ENCODE results near the gene DOCK2.

The DOCK2 gene

GRCh38 chr5:169695025-169695625 lies 58.0 kb downstream of the DOCK2 start:
- Histone ChIP-seq H3K36me3 (ENCODE audit: insufficient read depth, low read length) (peaks cover 96% of the 10 kb centered on the region), H3K27ac (ENCODE audit: low read length) (no peak overlapping the region)
- no peak for DNase-seq

DNA sequence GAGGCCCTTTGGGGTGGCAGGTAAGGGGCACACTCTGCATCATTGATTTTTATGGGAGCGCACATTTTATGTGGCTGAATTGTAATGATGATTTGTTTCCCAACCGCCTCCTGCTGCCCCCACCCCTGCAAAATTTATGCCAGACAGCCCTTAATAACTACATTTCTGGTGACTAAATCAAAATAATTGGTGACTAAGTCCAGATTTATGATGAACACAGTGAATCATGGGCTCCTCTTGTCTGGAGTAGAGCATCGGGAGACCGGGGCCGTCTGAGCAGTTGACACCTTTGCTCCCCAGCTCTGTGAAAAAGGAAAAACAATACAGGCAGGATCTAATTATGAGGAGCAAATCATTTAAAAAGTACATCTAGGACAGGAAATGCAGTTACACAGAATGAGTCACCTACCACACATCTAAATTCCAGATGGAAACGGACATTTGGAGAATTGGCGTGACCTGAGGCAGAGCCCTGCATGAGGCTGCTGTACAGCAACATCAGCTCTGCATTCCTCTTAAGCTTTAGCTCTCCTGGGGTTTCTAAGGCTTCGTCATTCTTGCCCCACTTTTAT lies 58.9 kb downstream of the DOCK2 start:
- Histone ChIP-seq H3K4me3 (ENCODE audit: low read depth in 1 of 2, low read length in 2 of 2) (no peak overlapping the region), H3K9me3 (ENCODE audit: insufficient read depth, low read length, severe bottlenecking) (no peaks in the 10 kb centered on the region), H3K27me3 (ENCODE audit: insufficient read depth, low read length, poor library complexity) (no peaks in the 10 kb centered on the region), H3K4me1 (ENCODE audit: insufficient read depth, low read length) (no peaks in the 10 kb centered on the region), H3K36me3 (ENCODE audit: insufficient read depth, low read length) (peaks cover 94% of the 10 kb centered on the region), H3K9ac (ENCODE audit: low read depth, low read length) (no peak overlapping the region), H3K27ac (ENCODE audit: low read length) (no peak overlapping the region), H3K4me2 (ENCODE audit: insufficient read depth, low read length) (no peak overlapping the region), H4K20me1 (ENCODE audit: insufficient read depth, low read length) (peaks cover 11% of the 10 kb centered on the region), H3K79me2 (ENCODE audit: insufficient read depth, low read length) (no peaks in the 10 kb centered on the region; the same call in 1 of the 2 replicates), H2AFZ (ENCODE audit: low read depth, low read length) (no peak overlapping the region)
- ATAC-seq (ENCODE audit: insufficient read depth, low read depth) (no peak), DNase-seq (no peak)
- TF ChIP-seq EZH2 (IDR thresholded peaks at IDR 0.05; ENCODE audit: borderline replicate concordance, low read depth, low read length, severe bottlenecking) = no peak
- TF ChIP-seq, protein P1, sequence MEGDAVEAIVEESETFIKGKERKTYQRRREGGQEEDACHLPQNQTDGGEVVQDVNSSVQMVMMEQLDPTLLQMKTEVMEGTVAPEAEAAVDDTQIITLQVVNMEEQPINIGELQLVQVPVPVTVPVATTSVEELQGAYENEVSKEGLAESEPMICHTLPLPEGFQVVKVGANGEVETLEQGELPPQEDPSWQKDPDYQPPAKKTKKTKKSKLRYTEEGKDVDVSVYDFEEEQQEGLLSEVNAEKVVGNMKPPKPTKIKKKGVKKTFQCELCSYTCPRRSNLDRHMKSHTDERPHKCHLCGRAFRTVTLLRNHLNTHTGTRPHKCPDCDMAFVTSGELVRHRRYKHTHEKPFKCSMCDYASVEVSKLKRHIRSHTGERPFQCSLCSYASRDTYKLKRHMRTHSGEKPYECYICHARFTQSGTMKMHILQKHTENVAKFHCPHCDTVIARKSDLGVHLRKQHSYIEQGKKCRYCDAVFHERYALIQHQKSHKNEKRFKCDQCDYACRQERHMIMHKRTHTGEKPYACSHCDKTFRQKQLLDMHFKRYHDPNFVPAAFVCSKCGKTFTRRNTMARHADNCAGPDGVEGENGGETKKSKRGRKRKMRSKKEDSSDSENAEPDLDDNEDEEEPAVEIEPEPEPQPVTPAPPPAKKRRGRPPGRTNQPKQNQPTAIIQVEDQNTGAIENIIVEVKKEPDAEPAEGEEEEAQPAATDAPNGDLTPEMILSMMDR (IDR thresholded peaks at IDR 0.05; ENCODE audit: borderline replicate concordance, extremely low read depth, low read length, poor library complexity, severe bottlenecking) = no peak

More at GRCh38 chr5:169695025-169695625, 58.0 kb downstream of the DOCK2 start:
- no peaks in the 10 kb centered on the region; the same call in 1 of the 2 replicates for H3K79me2 ChIP-seq (ENCODE audit: insufficient read depth, low read length)
- H4K20me1 ChIP-seq (ENCODE audit: insufficient read depth, low read length) = peaks cover 11% of the 10 kb centered on the region
- no peaks in the 10 kb centered on the region for H3K27me3 ChIP-seq (ENCODE audit: insufficient read depth, low read length, poor library complexity)
- no peaks in the 10 kb centered on the region for H3K4me1 ChIP-seq (ENCODE audit: insufficient read depth, low read length)
- no peak overlapping the region for H3K4me2 ChIP-seq (ENCODE audit: insufficient read depth, low read length)
- ATAC-seq (ENCODE audit: insufficient read depth, low read depth) = no peak
- H2AFZ ChIP-seq (ENCODE audit: low read depth, low read length) = no peak overlapping the region
- no peak overlapping the region for H3K4me3 ChIP-seq (ENCODE audit: low read depth in 1 of 2, low read length in 2 of 2)
- H3K9me3 ChIP-seq (ENCODE audit: insufficient read depth, low read length, severe bottlenecking) = no peaks in the 10 kb centered on the region
- H3K9ac ChIP-seq (ENCODE audit: low read depth, low read length) = no peak overlapping the region
- no peak for TF ChIP-seq EZH2 (IDR thresholded peaks at IDR 0.05; ENCODE audit: borderline replicate concordance, low read depth, low read length, severe bottlenecking)
- TF ChIP-seq, protein P1 (IDR thresholded peaks at IDR 0.05; ENCODE audit: borderline replicate concordance, extremely low read depth, low read length, poor library complexity, severe bottlenecking) = no peak

GRCh38 chr5:169696621-169697510 lies 59.8 kb downstream of the DOCK2 start:
- Histone ChIP-seq H3K36me3 (ENCODE audit: insufficient read depth, low read length) (peaks cover 97% of the 10 kb centered on the region), H3K27ac (ENCODE audit: low read length) (no peak overlapping the region), H3K9ac (ENCODE audit: low read depth, low read length) (no peak overlapping the region), H3K4me3 (ENCODE audit: low read depth in 1 of 2, low read length in 2 of 2) (no peak overlapping the region), H3K9me3 (ENCODE audit: insufficient read depth, low read length, severe bottlenecking) (no peaks in the 10 kb centered on the region), H3K4me1 (ENCODE audit: insufficient read depth, low read length) (no peaks in the 10 kb centered on the region), H2AFZ (ENCODE audit: low read depth, low read length) (no peak overlapping the region), H3K27me3 (ENCODE audit: insufficient read depth, low read length, poor library complexity) (no peaks in the 10 kb centered on the region), H3K4me2 (ENCODE audit: insufficient read depth, low read length) (no peak overlapping the region), H4K20me1 (ENCODE audit: insufficient read depth, low read length) (peaks cover 11% of the 10 kb centered on the region), H3K79me2 (ENCODE audit: insufficient read depth, low read length) (no peaks in the 10 kb centered on the region; the same call in 1 of the 2 replicates)
- no peak for ATAC-seq (ENCODE audit: insufficient read depth, low read depth)
- no peak for DNase-seq
- TF ChIP-seq, protein P1 (IDR thresholded peaks at IDR 0.05; ENCODE audit: borderline replicate concordance, extremely low read depth, low read length, poor library complexity, severe bottlenecking) = no peak
- no peak for TF ChIP-seq EZH2 (IDR thresholded peaks at IDR 0.05; ENCODE audit: borderline replicate concordance, low read depth, low read length, severe bottlenecking)
